Measurements from ENCODE around the gene SLC8A1.

GRCh38 chr2:40400336-40400953, 51.4 kb downstream of the SLC8A1 start:
- TF ChIP-seq POLR2AphosphoS5 (IDR thresholded peaks at IDR 0.05) (no peak), POLR2A (IDR thresholded peaks at IDR 0.05) (no peak), CTCF (IDR thresholded peaks at IDR 0.05) (no peak)

All from breast epithelium (tissue), 3 donors.